ENCODE data around the gene SRL. TPM values are rescaled to one million over a fixed set of nuclear protein-coding genes. Genes with fewer than 3 reads are reported as not detected.
A peak's percentile ranks its signal among the peaks of the same experiment; 100 is the strongest.

Gene SRL
- total and polyA plus RNA-seq, 2 of the 13 experiments (the other 11 are each of a cell fraction or from before 2014, with no cell fraction given) = 0.05 TPM; not detected in 1

DNA sequence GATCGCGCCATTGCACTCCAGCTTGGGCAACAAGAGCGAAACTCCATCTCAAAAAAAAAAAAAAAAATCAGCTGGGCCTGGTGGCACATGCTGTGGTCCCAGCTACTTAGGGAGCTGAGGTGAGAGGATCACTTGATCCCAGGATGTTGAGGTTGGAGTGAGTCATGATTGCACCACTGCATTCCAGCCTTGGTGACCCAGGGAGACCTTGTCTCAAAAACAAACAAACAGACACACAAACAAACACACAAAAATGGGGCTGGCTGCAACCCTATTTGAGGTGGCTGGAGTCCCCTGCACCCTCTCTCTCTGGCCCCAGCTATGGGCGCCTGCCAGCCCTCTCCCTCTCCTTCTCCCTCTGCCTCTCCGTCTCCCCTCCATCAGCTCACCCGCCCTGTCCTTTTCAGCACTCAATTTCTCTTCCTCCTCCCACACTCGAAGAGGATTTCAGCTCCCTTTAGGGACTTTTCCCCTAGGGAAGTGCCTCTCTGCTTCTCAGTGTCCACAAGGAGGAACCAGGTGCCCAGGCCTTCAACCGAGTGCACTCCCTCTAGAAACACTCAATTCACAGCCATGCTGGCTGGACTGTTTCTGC lies 48.5 kb upstream of the SRL start (continued):
- TF ChIP-seq KLF11 (CRISPR knock-in tag; IDR thresholded peaks at IDR 0.05) (no peak), ZNF317 (CRISPR knock-in tag; IDR thresholded peaks at IDR 0.05) (no peak), HNRNPL (IDR thresholded peaks at IDR 0.05; ENCODE audit: low read depth, low read length) (no peak), CBX1 (IDR thresholded peaks at IDR 0.05; ENCODE audit: low read depth) (no peak), ZNF7 (CRISPR knock-in tag; IDR thresholded peaks at IDR 0.05) (no peak), GATA4 (IDR thresholded peaks at IDR 0.05; ENCODE audit: borderline replicate concordance, low read depth) (no peak), SRY (CRISPR knock-in tag; IDR thresholded peaks at IDR 0.05) (no peak), GZF1 (CRISPR knock-in tag; IDR thresholded peaks at IDR 0.05) (no peak), ZMYM4 (CRISPR knock-in tag; IDR thresholded peaks at IDR 0.05) (no peak), ZNF557 (CRISPR knock-in tag; IDR thresholded peaks at IDR 0.05) (no peak), MBD4 (IDR thresholded peaks at IDR 0.05; ENCODE audit: borderline replicate concordance, low read length) (no peak), ZNF446 (CRISPR knock-in tag; IDR thresholded peaks at IDR 0.05) (no peak), RAD51 (IDR thresholded peaks at IDR 0.05; ENCODE audit: borderline replicate concordance) (no peak), MEIS1 (CRISPR knock-in tag; IDR thresholded peaks at IDR 0.05; ENCODE audit: borderline replicate concordance) (no peak), TBL1XR1 (IDR thresholded peaks at IDR 0.05; ENCODE audit: borderline replicate concordance, low read length, partially characterized antibody) (peak; percentile 30), CENPX (CRISPR knock-in tag; IDR thresholded peaks at IDR 0.05) (no peak)
- TF ChIP-seq, protein P1, sequence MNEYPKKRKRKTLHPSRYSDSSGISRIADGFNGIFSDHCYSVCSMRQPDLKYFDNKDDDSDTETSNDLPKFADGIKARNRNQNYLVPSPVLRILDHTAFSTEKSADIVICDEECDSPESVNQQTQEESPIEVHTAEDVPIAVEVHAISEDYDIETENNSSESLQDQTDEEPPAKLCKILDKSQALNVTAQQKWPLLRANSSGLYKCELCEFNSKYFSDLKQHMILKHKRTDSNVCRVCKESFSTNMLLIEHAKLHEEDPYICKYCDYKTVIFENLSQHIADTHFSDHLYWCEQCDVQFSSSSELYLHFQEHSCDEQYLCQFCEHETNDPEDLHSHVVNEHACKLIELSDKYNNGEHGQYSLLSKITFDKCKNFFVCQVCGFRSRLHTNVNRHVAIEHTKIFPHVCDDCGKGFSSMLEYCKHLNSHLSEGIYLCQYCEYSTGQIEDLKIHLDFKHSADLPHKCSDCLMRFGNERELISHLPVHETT (CRISPR knock-in tag; conservative IDR thresholded peaks at IDR 0.05) = no peak
- TF ChIP-seq, protein P2, sequence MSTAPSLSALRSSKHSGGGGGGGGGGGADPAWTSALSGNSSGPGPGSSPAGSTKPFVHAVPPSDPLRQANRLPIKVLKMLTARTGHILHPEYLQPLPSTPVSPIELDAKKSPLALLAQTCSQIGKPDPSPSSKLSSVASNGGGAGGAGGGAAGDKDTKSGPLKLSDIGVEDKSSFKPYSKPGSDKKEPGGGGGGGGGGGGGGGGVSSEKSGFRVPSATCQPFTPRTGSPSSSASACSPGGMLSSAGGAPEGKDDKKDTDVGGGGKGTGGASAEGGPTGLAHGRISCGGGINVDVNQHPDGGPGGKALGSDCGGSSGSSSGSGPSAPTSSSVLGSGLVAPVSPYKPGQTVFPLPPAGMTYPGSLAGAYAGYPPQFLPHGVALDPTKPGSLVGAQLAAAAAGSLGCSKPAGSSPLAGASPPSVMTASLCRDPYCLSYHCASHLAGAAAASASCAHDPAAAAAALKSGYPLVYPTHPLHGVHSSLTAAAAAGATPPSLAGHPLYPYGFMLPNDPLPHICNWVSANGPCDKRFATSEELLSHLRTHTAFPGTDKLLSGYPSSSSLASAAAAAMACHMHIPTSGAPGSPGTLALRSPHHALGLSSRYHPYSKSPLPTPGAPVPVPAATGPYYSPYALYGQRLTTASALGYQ (CRISPR knock-in tag; IDR thresholded peaks at IDR 0.05) = no peak
- TF ChIP-seq, protein P3, sequence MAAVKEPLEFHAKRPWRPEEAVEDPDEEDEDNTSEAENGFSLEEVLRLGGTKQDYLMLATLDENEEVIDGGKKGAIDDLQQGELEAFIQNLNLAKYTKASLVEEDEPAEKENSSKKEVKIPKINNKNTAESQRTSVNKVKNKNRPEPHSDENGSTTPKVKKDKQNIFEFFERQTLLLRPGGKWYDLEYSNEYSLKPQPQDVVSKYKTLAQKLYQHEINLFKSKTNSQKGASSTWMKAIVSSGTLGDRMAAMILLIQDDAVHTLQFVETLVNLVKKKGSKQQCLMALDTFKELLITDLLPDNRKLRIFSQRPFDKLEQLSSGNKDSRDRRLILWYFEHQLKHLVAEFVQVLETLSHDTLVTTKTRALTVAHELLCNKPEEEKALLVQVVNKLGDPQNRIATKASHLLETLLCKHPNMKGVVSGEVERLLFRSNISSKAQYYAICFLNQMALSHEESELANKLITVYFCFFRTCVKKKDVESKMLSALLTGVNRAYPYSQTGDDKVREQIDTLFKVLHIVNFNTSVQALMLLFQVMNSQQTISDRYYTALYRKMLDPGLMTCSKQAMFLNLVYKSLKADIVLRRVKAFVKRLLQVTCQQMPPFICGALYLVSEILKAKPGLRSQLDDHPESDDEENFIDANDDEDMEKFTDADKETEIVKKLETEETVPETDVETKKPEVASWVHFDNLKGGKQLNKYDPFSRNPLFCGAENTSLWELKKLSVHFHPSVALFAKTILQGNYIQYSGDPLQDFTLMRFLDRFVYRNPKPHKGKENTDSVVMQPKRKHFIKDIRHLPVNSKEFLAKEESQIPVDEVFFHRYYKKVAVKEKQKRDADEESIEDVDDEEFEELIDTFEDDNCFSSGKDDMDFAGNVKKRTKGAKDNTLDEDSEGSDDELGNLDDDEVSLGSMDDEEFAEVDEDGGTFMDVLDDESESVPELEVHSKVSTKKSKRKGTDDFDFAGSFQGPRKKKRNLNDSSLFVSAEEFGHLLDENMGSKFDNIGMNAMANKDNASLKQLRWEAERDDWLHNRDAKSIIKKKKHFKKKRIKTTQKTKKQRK (IDR thresholded peaks at IDR 0.05; ENCODE audit: low read length) = no peak
- TF ChIP-seq, protein P4, sequence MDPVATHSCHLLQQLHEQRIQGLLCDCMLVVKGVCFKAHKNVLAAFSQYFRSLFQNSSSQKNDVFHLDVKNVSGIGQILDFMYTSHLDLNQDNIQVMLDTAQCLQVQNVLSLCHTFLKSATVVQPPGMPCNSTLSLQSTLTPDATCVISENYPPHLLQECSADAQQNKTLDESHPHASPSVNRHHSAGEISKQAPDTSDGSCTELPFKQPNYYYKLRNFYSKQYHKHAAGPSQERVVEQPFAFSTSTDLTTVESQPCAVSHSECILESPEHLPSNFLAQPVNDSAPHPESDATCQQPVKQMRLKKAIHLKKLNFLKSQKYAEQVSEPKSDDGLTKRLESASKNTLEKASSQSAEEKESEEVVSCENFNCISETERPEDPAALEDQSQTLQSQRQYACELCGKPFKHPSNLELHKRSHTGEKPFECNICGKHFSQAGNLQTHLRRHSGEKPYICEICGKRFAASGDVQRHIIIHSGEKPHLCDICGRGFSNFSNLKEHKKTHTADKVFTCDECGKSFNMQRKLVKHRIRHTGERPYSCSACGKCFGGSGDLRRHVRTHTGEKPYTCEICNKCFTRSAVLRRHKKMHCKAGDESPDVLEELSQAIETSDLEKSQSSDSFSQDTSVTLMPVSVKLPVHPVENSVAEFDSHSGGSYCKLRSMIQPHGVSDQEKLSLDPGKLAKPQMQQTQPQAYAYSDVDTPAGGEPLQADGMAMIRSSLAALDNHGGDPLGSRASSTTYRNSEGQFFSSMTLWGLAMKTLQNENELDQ (CRISPR knock-in tag; IDR thresholded peaks at IDR 0.05; ENCODE audit: borderline replicate concordance) = no peak
- TF ChIP-seq, protein P5, sequence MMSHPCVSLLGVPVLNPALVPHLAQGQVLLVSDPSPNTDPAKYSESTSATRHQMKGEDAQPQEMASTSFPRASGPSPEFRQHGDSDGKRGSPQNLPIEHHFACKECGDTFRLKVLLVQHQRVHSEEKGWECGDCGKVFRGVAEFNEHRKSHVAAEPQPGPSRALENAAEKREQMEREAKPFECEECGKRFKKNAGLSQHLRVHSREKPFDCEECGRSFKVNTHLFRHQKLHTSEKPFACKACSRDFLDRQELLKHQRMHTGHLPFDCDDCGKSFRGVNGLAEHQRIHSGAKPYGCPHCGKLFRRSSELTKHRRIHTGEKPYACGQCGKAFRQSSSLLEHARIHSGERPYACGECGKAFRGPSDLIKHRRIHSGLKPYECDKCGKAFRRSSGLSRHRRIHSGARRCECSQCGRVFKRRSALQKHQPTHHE (CRISPR knock-in tag; IDR thresholded peaks at IDR 0.05; ENCODE audit: borderline replicate concordance) = no peak

Data from HepG2 (cell line).